Measurements from ENCODE around the gene MECP2.

The MECP2 gene

GRCh38 chrX:154121961-154122360 is 24.4 kb upstream of the MECP2 start:
- no peak overlapping the region for H3K4me3 Mint-ChIP-seq
- peaks cover 13% of the 10 kb centered on the region for H3K4me1 Mint-ChIP-seq
- DNase-seq: no peak
- H3K27ac Mint-ChIP-seq: no peak overlapping the region
- H3K9me3 Mint-ChIP-seq: no peaks in the 10 kb centered on the region
- no peaks in the 10 kb centered on the region for H3K27me3 Mint-ChIP-seq
- no peak for ATAC-seq

DNA sequence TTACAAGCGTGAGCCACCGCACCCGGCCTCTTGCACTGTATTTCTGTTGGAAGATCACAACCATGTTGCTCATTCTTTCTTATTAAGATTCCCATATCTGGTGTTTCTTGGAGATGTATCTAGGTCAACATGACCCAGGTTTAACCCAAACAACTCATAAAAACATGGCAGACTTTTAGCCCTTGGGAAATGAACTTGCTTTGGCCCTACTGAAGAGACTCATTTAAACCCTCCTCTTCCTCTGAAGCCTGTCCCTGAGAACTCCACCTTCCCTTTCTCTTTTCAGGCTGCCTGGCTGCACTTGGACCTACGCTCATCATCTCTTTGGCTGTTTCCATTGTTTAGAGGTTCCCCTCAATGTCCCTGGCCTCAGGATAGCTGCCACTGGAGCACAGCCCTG is 23.7 kb upstream of the MECP2 start:
- Mint-ChIP-seq H3K4me3 (no peak overlapping the region), H3K27ac (no peak overlapping the region), H3K27me3 (no peaks in the 10 kb centered on the region), H3K9me3 (no peaks in the 10 kb centered on the region), H3K4me1 (peaks cover 13% of the 10 kb centered on the region)
- DNase-seq (no peak), ATAC-seq (no peak)

DNA sequence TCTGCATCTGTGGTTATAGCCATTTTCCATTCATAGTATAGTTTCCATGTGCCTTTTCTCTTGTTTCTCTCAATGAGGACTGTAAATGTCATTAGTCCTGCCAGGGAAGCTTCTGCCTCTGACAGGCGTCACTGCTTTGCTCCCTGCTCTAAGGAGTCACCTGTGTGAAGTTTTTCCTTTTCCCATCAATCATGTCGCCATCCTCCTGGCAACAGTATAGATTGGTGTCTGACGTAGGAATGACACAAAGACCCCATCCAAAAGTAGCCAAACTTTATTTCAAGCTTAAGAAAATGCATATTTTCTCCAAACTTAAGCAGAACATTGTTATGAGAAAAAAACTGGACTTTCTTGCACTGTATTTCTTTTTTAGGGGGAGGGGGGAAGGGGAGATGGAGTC is 23.1 kb upstream of the MECP2 start:
- H3K27me3 Mint-ChIP-seq: no peaks in the 10 kb centered on the region
- no peak for ATAC-seq

GRCh38 chrX:154117566-154117965 is 20.0 kb upstream of the MECP2 start:
- Mint-ChIP-seq H3K4me3 (no peak overlapping the region), H3K9me3 (no peaks in the 10 kb centered on the region), H3K4me1 (no peaks in the 10 kb centered on the region), H3K27ac (no peak overlapping the region), H3K27me3 (no peaks in the 10 kb centered on the region)
- DNase-seq (no peak), ATAC-seq (no peak)

More for the DNA sequence above, 23.1 kb upstream of the MECP2 start:
- Mint-ChIP-seq H3K9me3 (no peaks in the 10 kb centered on the region), H3K27ac (no peak overlapping the region), H3K4me3 (no peak overlapping the region), H3K4me1 (peaks cover 8% of the 10 kb centered on the region)
- DNase-seq: no peak

DNA sequence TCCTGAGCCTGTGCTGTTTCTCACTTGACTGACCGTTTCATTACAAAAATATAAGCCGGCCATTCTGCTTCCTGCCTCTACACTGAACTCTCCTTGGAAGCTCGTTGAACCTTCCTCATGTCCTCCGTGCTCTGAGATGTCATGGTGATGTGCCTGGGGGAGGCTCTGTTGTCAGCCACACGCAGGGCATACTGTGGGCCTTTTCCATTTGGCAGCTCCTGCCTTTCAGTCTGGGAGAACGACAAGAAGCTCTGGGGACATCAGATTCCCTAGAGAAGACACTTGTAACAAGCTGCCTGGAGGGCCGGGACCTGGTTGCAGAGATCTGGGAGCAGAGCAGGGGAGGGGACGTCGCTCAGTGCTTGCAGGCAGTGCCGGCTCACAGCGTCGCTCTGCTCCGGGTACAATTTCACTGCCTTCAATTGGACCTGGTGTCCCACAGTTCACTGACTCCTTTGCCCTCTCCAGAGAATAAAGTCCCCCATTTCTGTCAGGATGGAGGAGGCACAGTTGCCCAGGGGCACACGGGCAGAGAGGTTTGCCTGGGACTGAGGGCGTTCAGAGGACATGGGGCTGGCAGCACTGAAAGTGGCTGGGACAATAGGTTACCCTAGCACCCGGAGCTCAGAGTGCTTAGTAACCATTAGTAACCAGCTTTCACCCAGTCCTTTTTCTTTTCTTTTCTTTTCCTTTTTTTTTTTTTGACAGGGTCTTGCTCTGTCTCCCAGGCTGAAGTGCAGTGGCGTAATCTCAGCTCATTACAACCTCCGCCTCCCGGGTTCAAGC is 19.1 kb upstream of the MECP2 start:
- Mint-ChIP-seq H3K4me1 (no peaks in the 10 kb centered on the region), H3K9me3 (no peaks in the 10 kb centered on the region), H3K27me3 (no peaks in the 10 kb centered on the region), H3K27ac (no peak overlapping the region), H3K4me3 (no peak overlapping the region)
- DNase-seq (no peak), ATAC-seq (no peak)

- no peaks in the 10 kb centered on the region for H3K9me3 Mint-ChIP-seq
- H3K4me1 Mint-ChIP-seq: no peaks in the 10 kb centered on the region
- no peak for DNase-seq
- H3K27ac Mint-ChIP-seq: no peak overlapping the region
- H3K27me3 Mint-ChIP-seq: no peaks in the 10 kb centered on the region
- no peak for ATAC-seq
- H3K4me3 Mint-ChIP-seq: no peak overlapping the region
These were observed 18.2 kb upstream of the MECP2 start for GRCh38 chrX:154115750-154116149.

- H3K9me3 Mint-ChIP-seq: no peaks in the 10 kb centered on the region
- H3K4me3 Mint-ChIP-seq: no peak overlapping the region
- H3K27me3 Mint-ChIP-seq: no peaks in the 10 kb centered on the region
- no peak for DNase-seq
- no peak for ATAC-seq
- no peaks in the 10 kb centered on the region for H3K4me1 Mint-ChIP-seq
- no peak overlapping the region for H3K27ac Mint-ChIP-seq
These were observed 17.6 kb upstream of the MECP2 start for GRCh38 chrX:154115071-154115470.

GRCh38 chrX:154114652-154115051 is 17.1 kb upstream of the MECP2 start:
- Mint-ChIP-seq H3K27ac (no peak overlapping the region), H3K4me1 (no peaks in the 10 kb centered on the region), H3K9me3 (no peaks in the 10 kb centered on the region), H3K4me3 (no peak overlapping the region), H3K27me3 (no peaks in the 10 kb centered on the region)
- no peak for DNase-seq
- no peak for ATAC-seq

DNA sequence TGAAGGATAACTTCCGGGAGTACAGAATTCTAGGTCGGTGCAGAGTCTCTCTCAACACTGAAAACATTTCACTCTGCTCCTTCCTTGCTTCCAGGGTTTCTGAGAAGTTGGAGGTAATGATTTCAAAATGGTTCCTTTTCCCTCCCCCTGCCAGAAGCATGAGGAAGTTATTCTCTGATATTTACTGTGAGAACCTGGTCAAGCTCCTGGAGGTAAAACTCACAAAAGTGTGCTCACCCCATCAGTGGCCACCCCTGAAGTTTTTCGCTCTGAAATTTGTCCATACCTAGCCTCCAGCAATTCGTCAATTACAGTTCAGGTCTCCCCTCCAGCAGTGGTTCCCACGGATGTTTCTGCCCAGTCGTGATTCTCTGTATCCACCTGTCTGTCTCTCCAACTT is 16.2 kb upstream of the MECP2 start:
- no peak for DNase-seq
- no peak for ATAC-seq
- H3K4me1 Mint-ChIP-seq: no peaks in the 10 kb centered on the region
- no peak overlapping the region for H3K27ac Mint-ChIP-seq
- H3K9me3 Mint-ChIP-seq: no peaks in the 10 kb centered on the region
- no peaks in the 10 kb centered on the region for H3K27me3 Mint-ChIP-seq
- H3K4me3 Mint-ChIP-seq: no peak overlapping the region

DNA sequence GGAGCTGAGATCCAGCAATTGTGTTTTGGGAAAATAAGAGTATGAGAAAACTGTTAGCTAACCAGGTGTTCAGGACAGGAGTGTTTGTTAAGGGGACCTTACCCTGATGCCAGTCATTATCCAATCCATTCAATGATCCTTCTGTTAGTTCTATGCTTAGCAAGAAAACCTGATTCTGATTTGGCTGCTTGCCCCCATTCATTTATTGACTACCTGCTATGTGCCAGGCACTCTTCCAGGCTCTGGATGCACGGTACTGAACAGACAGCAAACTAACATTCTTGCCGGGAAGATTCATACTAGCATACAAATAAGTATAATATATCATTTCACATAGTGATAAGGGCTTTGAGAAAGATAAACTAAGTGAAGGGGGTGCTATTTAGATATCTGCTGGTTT is 1.0 kb upstream of the MECP2 start:
- ATAC-seq (no peak), DNase-seq (no peak)
- no peak overlapping the region for H3K27ac Mint-ChIP-seq
- peaks cover 47% of the 10 kb centered on the region for H3K4me1 Mint-ChIP-seq
- no peaks in the 10 kb centered on the region for H3K9me3 Mint-ChIP-seq
- H3K27me3 Mint-ChIP-seq: no peaks in the 10 kb centered on the region
- peak overlapping the region in 1 of 2 donors; percentile 86 for H3K4me3 Mint-ChIP-seq

- H3K9me3 Mint-ChIP-seq: no peaks in the 10 kb centered on the region
- peak; percentile 46 for ATAC-seq
- H3K4me3 Mint-ChIP-seq: peak overlapping the region; percentile 95 to 98
- no peaks in the 10 kb centered on the region for H3K27me3 Mint-ChIP-seq
- H3K27ac Mint-ChIP-seq: peak overlapping the region; percentile 84 to 99
- peak; percentile 54 to 69 for DNase-seq
- peaks cover 58% of the 10 kb centered on the region for H3K4me1 Mint-ChIP-seq
These were observed 421 bp downstream of the MECP2 start for GRCh38 chrX:154097003-154097588.

DNA sequence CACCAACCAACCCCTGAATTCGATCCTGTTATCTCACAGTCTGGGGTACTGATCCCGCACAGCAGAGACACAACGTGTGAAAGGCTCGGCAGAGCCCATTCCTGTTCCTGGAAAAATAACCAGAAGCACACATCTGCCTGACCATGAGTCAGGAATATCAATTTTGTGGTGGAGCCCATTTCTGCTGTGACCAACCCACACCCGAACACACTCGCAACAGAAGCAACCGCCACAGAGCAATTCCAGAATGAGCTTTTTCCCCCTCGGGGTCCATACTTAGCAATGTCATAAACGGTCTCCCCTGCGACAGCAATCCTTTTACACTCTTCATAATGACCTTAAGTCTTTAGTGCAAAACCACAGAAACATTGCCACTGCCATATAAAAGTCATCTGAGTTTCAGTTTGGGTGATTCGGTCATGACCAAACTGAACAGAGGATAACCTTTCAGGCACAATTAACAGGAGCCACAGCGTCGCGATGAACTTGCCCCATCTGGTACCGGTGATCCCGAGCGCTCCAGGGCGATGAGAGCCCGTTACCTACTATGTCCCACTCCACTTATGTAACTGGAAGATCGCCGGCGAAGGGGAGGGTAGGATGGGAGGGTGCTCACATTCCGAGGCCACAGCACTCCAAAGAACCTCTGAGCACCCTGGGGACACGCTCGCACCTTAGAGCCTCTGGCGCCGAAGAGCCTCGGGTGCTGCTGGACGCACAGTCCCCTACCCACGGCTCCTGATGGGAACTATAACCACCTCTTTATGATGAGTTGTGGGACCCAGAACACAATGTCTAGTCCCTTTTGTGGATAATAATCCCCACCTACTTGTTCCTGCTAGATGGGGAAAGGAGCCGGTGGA is 1.1 kb downstream of the MECP2 start:
- peak overlapping the region; percentile 95 to 98 for H3K4me3 Mint-ChIP-seq
- peak overlapping the region; percentile 99 for H3K27ac Mint-ChIP-seq
- DNase-seq (peak; percentile 12 to 35), ATAC-seq (peak; percentile 47)
- peaks cover 63% of the 10 kb centered on the region for H3K4me1 Mint-ChIP-seq
- no peaks in the 10 kb centered on the region for H3K9me3 Mint-ChIP-seq
- no peaks in the 10 kb centered on the region for H3K27me3 Mint-ChIP-seq

GRCh38 chrX:154094833-154095232 is 2.7 kb downstream of the MECP2 start:
- no peaks in the 10 kb centered on the region for H3K27me3 Mint-ChIP-seq
- ATAC-seq: no peak
- H3K9me3 Mint-ChIP-seq: no peaks in the 10 kb centered on the region
- peak overlapping the region in 1 of 2 donors; percentile 34 for H3K27ac Mint-ChIP-seq
- peaks cover 68% of the 10 kb centered on the region for H3K4me1 Mint-ChIP-seq
- no peak for DNase-seq
- peak overlapping the region; percentile 95 to 98 for H3K4me3 Mint-ChIP-seq

- H3K9me3 Mint-ChIP-seq: no peaks in the 10 kb centered on the region
- H3K27ac Mint-ChIP-seq: peak overlapping the region; percentile 52 to 59
- no peak for ATAC-seq
- DNase-seq: no peak
- H3K4me1 Mint-ChIP-seq: peaks cover 67% of the 10 kb centered on the region
- no peaks in the 10 kb centered on the region for H3K27me3 Mint-ChIP-seq
- peak overlapping the region; percentile 95 to 98 for H3K4me3 Mint-ChIP-seq
These were observed 3.6 kb downstream of the MECP2 start for GRCh38 chrX:154093965-154094364.

DNA sequence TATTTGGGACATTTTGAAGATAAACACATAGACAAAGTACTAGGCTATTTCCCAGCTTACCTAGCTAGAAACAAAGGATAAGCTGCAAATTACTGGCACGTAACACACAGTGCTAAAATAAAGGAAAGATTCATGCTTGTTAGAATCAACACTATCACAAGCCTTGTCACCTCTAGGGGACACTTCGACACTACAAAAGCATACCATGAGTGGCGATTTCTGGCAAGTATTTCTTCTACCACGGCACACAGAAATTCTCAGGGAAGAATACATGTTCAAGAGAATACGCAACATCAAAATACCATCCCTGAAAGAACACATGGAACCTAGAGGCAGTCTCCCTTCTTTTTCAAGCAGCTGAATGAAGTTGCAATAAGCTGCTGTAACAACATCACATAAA is 5.1 kb downstream of the MECP2 start:
- no peak for DNase-seq
- H3K4me3 Mint-ChIP-seq: peak overlapping the region; percentile 56 to 71
- no peak overlapping the region for H3K27ac Mint-ChIP-seq
- H3K4me1 Mint-ChIP-seq: peaks cover 67% of the 10 kb centered on the region
- ATAC-seq: no peak
- H3K9me3 Mint-ChIP-seq: no peaks in the 10 kb centered on the region
- H3K27me3 Mint-ChIP-seq: no peaks in the 10 kb centered on the region

DNA sequence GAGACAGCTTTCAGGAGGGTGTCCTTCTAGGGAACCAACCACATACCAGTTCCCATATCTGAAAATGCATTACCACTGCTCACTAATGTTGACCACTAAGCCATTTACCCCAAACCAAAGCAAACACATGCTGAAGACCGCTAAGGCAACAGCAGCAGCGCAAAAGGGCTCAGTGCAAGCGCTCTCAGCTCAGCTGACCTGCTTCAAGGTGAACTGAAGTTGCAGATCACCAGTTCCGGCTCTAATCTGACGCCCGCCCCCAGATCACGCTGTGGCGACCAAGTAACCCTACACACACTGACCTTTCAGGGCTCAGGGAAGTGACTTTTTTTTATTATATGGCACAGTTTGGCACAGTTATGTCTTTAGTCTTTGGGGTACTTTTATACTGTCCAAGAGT is 5.8 kb downstream of the MECP2 start:
- DNase-seq: peak in 1 of 2 donors; percentile 10
- H3K4me1 Mint-ChIP-seq: peaks cover 67% of the 10 kb centered on the region
- peak; percentile 31 for ATAC-seq
- no peaks in the 10 kb centered on the region for H3K27me3 Mint-ChIP-seq
- peak overlapping the region in 1 of 2 donors; percentile 48 for H3K27ac Mint-ChIP-seq
- H3K9me3 Mint-ChIP-seq: no peaks in the 10 kb centered on the region
- H3K4me3 Mint-ChIP-seq: no peak overlapping the region
